Stomach (tissue), 4 donors: ENCODE measurements around the gene KASH5.

Source experiments
- EP300 ChIP-seq: sonication (generic); formaldehyde crosslinking; IDR thresholded peaks from one replicate; pipeline ENCODE4 v1.6.1; 2017; ENCODE audit warnings: antibody characterized with exemption
- POLR2AphosphoS5 ChIP-seq, 3 donors: sonication (generic); formaldehyde crosslinking; IDR thresholded peaks; one replicate each; pipeline ENCODE4 v1.6.1; 2016; ENCODE audit warnings: antibody characterized with exemption in 3 of 3
- TF ChIP-seq, protein P1 (sequence below), 7 experiments: fragments of 450-650 bp in 4 of 7; fragments of 200-600 bp in 3 of 7; sonication (generic) in 3 of 7; IDR thresholded peaks; one replicate each; pipeline ENCODE4 v1.5.1; 2016 to 2019; ENCODE audit warnings: antibody characterized with exemption in 7 of 7, control low read depth in 2 of 7, mild to moderate bottlenecking in 1 of 7

DNA sequence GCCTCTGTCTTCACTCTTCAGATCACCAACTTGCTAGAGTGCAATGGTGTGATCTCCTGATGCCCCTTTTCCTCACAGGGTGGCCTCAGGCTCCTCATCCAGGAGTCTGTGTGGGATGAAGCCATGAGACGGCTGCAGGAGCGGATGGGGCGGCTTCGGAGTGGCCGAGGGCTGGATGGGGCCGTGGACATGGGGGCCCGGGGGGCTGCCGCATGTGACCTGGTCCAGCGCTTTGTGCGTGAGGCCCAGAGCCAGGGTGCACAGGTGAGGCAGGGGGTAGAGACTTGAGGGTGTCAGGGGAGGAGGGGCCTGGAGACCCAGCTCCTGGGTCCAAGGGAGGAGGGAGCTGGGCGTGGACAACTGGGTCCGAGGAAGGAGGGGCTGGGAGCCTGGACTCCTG is 74.4 kb downstream of the KASH5 start:
- TF ChIP-seq, protein P1, sequence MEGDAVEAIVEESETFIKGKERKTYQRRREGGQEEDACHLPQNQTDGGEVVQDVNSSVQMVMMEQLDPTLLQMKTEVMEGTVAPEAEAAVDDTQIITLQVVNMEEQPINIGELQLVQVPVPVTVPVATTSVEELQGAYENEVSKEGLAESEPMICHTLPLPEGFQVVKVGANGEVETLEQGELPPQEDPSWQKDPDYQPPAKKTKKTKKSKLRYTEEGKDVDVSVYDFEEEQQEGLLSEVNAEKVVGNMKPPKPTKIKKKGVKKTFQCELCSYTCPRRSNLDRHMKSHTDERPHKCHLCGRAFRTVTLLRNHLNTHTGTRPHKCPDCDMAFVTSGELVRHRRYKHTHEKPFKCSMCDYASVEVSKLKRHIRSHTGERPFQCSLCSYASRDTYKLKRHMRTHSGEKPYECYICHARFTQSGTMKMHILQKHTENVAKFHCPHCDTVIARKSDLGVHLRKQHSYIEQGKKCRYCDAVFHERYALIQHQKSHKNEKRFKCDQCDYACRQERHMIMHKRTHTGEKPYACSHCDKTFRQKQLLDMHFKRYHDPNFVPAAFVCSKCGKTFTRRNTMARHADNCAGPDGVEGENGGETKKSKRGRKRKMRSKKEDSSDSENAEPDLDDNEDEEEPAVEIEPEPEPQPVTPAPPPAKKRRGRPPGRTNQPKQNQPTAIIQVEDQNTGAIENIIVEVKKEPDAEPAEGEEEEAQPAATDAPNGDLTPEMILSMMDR (IDR thresholded peaks at IDR 0.05): no peak
- TF ChIP-seq POLR2AphosphoS5 (IDR thresholded peaks at IDR 0.05) (no peak), EP300 (no peak)
